Endothelial cell (in vitro differentiated cells): ENCODE results near the gene PDZRN4. TPM values are rescaled to one million over a fixed set of nuclear protein-coding genes. Genes with fewer than 3 reads are reported as not detected.

Experiments
- DNase-seq: peaks from one replicate; pipeline ENCODE4 v3.0.0; 2021; ENCODE audit warnings: low spot score
- H3K27ac Mint-ChIP-seq: one replicate; pipeline ENCODE4 v1.8.0; 2021; ENCODE audit warnings: mixed read lengths, inconsistent platforms; ENCODE audit not compliant: unreplicated experiment
- H3K27me3 Mint-ChIP-seq: one replicate; pipeline ENCODE4 v1.8.0; 2021; ENCODE audit warnings: mild to moderate bottlenecking, moderate library complexity, mixed read lengths, inconsistent platforms; ENCODE audit not compliant: unreplicated experiment
- H3K36me3 Mint-ChIP-seq: one replicate; pipeline ENCODE4 v1.8.0; 2021; ENCODE audit warnings: mild to moderate bottlenecking, low read depth, mixed read lengths, inconsistent platforms; ENCODE audit not compliant: unreplicated experiment
- H3K4me1 Mint-ChIP-seq: one replicate; pipeline ENCODE4 v1.8.0; 2021; ENCODE audit warnings: mild to moderate bottlenecking, mixed read lengths, inconsistent platforms; ENCODE audit not compliant: unreplicated experiment
- H3K4me3 Mint-ChIP-seq: one replicate; pipeline ENCODE4 v1.8.0; 2021; ENCODE audit warnings: mild to moderate bottlenecking, mixed read lengths, inconsistent platforms; ENCODE audit not compliant: unreplicated experiment
- H3K9me3 Mint-ChIP-seq: one replicate; pipeline ENCODE4 v1.8.0; 2021; ENCODE audit warnings: mixed read lengths, inconsistent platforms; ENCODE audit not compliant: unreplicated experiment
- CTCF ChIP-seq: fragments of 200-600 bp; sonication (generic); IDR thresholded peaks from one replicate; pipeline ENCODE4 v1.5.0; 2021; ENCODE audit warnings: antibody characterized with exemption; ENCODE audit not compliant: unreplicated experiment
- total RNA-seq: library from RNA; stranded (reverse); fragmentation: NEBNext Ultra II Directional; extraction: Animal tissue kit (Norgen Biotek cat#: 25700); gene quantifications from one replicate; pipeline ENCODE4 v1.2.1, GENCODE V29; 2021; ENCODE audit not compliant: unreplicated experiment

Gene PDZRN4
- total RNA-seq, 1 donor from 2014 or later: not detected

- H3K36me3 Mint-ChIP-seq: no peaks in the 10 kb centered on the region
- H3K9me3 Mint-ChIP-seq: no peaks in the 10 kb centered on the region
- no peak overlapping the region for H3K27ac Mint-ChIP-seq
- H3K4me3 Mint-ChIP-seq: no peak overlapping the region
- no peak for DNase-seq
- no peaks in the 10 kb centered on the region for H3K27me3 Mint-ChIP-seq
- TF ChIP-seq CTCF: no peak
- peaks cover 12% of the 10 kb centered on the region for H3K4me1 Mint-ChIP-seq
Observed at GRCh38 chr12:41548926-41549325, 360.8 kb downstream of the PDZRN4 start.

- Mint-ChIP-seq H3K27ac (no peak overlapping the region), H3K4me1 (peaks cover 2% of the 10 kb centered on the region), H3K9me3 (no peaks in the 10 kb centered on the region), H3K4me3 (no peak overlapping the region), H3K27me3 (peaks cover 2% of the 10 kb centered on the region), H3K36me3 (no peaks in the 10 kb centered on the region)
- TF ChIP-seq CTCF: no peak
- no peak for DNase-seq
Observed at GRCh38 chr12:41552588-41552987, 364.5 kb downstream of the PDZRN4 start.

- peaks cover 4% of the 10 kb centered on the region for H3K27me3 Mint-ChIP-seq
- no peak for TF ChIP-seq CTCF
- DNase-seq: no peak
- peaks cover 4% of the 10 kb centered on the region for H3K4me1 Mint-ChIP-seq
- no peaks in the 10 kb centered on the region for H3K9me3 Mint-ChIP-seq
- no peak overlapping the region for H3K27ac Mint-ChIP-seq
- H3K4me3 Mint-ChIP-seq: no peak overlapping the region
- H3K36me3 Mint-ChIP-seq: no peaks in the 10 kb centered on the region
Observed at GRCh38 chr12:41556176-41556575, 368.1 kb downstream of the PDZRN4 start.

GRCh38 chr12:41557344-41557743 lies 369.2 kb downstream of the PDZRN4 start:
- no peak for TF ChIP-seq CTCF
- Mint-ChIP-seq H3K9me3 (no peaks in the 10 kb centered on the region), H3K36me3 (no peaks in the 10 kb centered on the region), H3K27me3 (peaks cover 4% of the 10 kb centered on the region), H3K4me3 (no peak overlapping the region), H3K27ac (no peak overlapping the region), H3K4me1 (peaks cover 4% of the 10 kb centered on the region)
- DNase-seq: no peak

GRCh38 chr12:41558671-41559070 lies 370.6 kb downstream of the PDZRN4 start:
- Mint-ChIP-seq H3K4me3 (no peak overlapping the region), H3K9me3 (no peaks in the 10 kb centered on the region), H3K4me1 (peaks cover 4% of the 10 kb centered on the region), H3K36me3 (no peaks in the 10 kb centered on the region), H3K27ac (no peak overlapping the region), H3K27me3 (peaks cover 4% of the 10 kb centered on the region)
- TF ChIP-seq CTCF: no peak
- no peak for DNase-seq
